Glomerular visceral epithelial cell (primary cell): ENCODE results near the gene FAM171A1.
"Not testable (repeated sequence)": the region's sequence is repeated elsewhere in the genome, so short reads cannot be mapped to it uniquely, and the experiment has no call there.

Experiments used
- DNase-seq: peaks from one replicate; pipeline ENCODE4 v3.0.0-alpha.2; 2016; ENCODE audit errors: extremely low spot score

The FAM171A1 gene

GRCh38 chr10:15290150-15290549, 80.9 kb downstream of the FAM171A1 start:
- DNase-seq, result no peak

- DNase-seq, result no peak
Observed at GRCh38 chr10:15280974-15281373, 90.1 kb downstream of the FAM171A1 start.

GRCh38 chr10:15280462-15280861, 90.6 kb downstream of the FAM171A1 start:
- DNase-seq, result no peak

GRCh38 chr10:15279236-15279635, 91.9 kb downstream of the FAM171A1 start:
- DNase-seq, result no peak

- DNase-seq, result no peak
Observed at GRCh38 chr10:15278786-15279185, 92.3 kb downstream of the FAM171A1 start.

GRCh38 chr10:15276039-15276438, 95.0 kb downstream of the FAM171A1 start:
- not testable (repeated sequence) for DNase-seq

GRCh38 chr10:15269838-15270237, 101.3 kb downstream of the FAM171A1 start:
- DNase-seq, result not testable (repeated sequence)

- DNase-seq, result no peak
Observed at GRCh38 chr10:15267496-15267895, 103.6 kb downstream of the FAM171A1 start.

GRCh38 chr10:15266117-15266516, 105.0 kb downstream of the FAM171A1 start:
- DNase-seq, result no peak

GRCh38 chr10:15265558-15265957, 105.5 kb downstream of the FAM171A1 start:
- DNase-seq, result no peak

- no peak for DNase-seq
Observed at GRCh38 chr10:15265056-15265455, 106.0 kb downstream of the FAM171A1 start.

GRCh38 chr10:15263657-15264323, 107.3 kb downstream of the FAM171A1 start:
- DNase-seq, result no peak

GRCh38 chr10:15262036-15262713, 108.9 kb downstream of the FAM171A1 start:
- no peak for DNase-seq

- no peak for DNase-seq
Observed at GRCh38 chr10:15259136-15259535, 112.0 kb downstream of the FAM171A1 start.

- no peak for DNase-seq
Observed at GRCh38 chr10:15258255-15258654, 112.8 kb downstream of the FAM171A1 start.

GRCh38 chr10:15255961-15256360, 115.1 kb downstream of the FAM171A1 start:
- DNase-seq, result no peak

- DNase-seq, result no peak
Observed at GRCh38 chr10:15254808-15255648, 116.1 kb downstream of the FAM171A1 start.

GRCh38 chr10:15253951-15254807, 116.9 kb downstream of the FAM171A1 start:
- no peak for DNase-seq

- DNase-seq, result no peak
Observed at GRCh38 chr10:15252396-15252795, 118.7 kb downstream of the FAM171A1 start.

GRCh38 chr10:15251791-15252380, 119.2 kb downstream of the FAM171A1 start:
- no peak for DNase-seq

- DNase-seq, result peak; percentile 8
Observed at GRCh38 chr10:15245530-15245929, 125.6 kb downstream of the FAM171A1 start.
